DMS53 treated with DMSO at 0.1 percent for 48 hours (cell line): ENCODE results near the gene NME3.
A peak's percentile ranks its signal among the peaks of the same experiment; 100 is the strongest.
"Not testable (repeated sequence)": the region's sequence is repeated elsewhere in the genome, so short reads cannot be mapped to it uniquely, and the experiment has no call there.

Experiments used
- DNase-seq: peaks from one replicate; lab custom pipeline; 2025; ENCODE audit not compliant: unreplicated experiment; lab: John Stamatoyannopoulos, UW

NME3 gene

GRCh38 chr16:1771188-1771863 lies at the start of gene NME3:
TSS of gene NME3 (minus strand) at chr16:1771543. CDS start at chr16:1771534, 9 bp downstream.
- DNase-seq: peak; percentile 7

GRCh38 chr16:1820946-1821290 lies 49.6 kb upstream of the NME3 start:
- DNase-seq: no peak

- no peak for DNase-seq
These were observed 49.0 kb upstream of the NME3 start for GRCh38 chr16:1820096-1820945.

- no peak for DNase-seq
These were observed 48.3 kb upstream of the NME3 start for GRCh38 chr16:1819611-1820010.

GRCh38 chr16:1818873-1819525 lies 47.7 kb upstream of the NME3 start:
- DNase-seq: no peak

GRCh38 chr16:1818204-1818872 lies 47.0 kb upstream of the NME3 start:
- DNase-seq: no peak

GRCh38 chr16:1817716-1818115 lies 46.4 kb upstream of the NME3 start:
- DNase-seq: no peak

- no peak for DNase-seq
These were observed 45.9 kb upstream of the NME3 start for GRCh38 chr16:1817276-1817589.

- DNase-seq: no peak
These were observed 45.3 kb upstream of the NME3 start for GRCh38 chr16:1816396-1817275.

GRCh38 chr16:1815461-1815860 lies 44.1 kb upstream of the NME3 start:
- no peak for DNase-seq

- peak; percentile 19 for DNase-seq
These were observed 41.4 kb upstream of the NME3 start for GRCh38 chr16:1812732-1813163.

GRCh38 chr16:1810536-1810935 lies 39.2 kb upstream of the NME3 start:
- DNase-seq: no peak

GRCh38 chr16:1810106-1810505 lies 38.8 kb upstream of the NME3 start:
- no peak for DNase-seq

- no peak for DNase-seq
These were observed 38.0 kb upstream of the NME3 start for GRCh38 chr16:1809281-1809801.

GRCh38 chr16:1808691-1809090 lies 37.3 kb upstream of the NME3 start:
- DNase-seq: no peak

- DNase-seq: no peak
These were observed 36.3 kb upstream of the NME3 start for GRCh38 chr16:1807626-1808025.

- no peak for DNase-seq
These were observed 29.4 kb upstream of the NME3 start for GRCh38 chr16:1800701-1801100.

GRCh38 chr16:1799263-1799662 lies 27.9 kb upstream of the NME3 start:
- not testable (repeated sequence) for DNase-seq

GRCh38 chr16:1794908-1795666 lies 23.7 kb upstream of the NME3 start:
- DNase-seq: no peak
